Right lobe of liver (tissue), 4 donors: ENCODE measurements around the gene POLA2.

Experiments
- POLR2A ChIP-seq: fragments of 450-650 bp; IDR thresholded peaks from one replicate; pipeline ENCODE4 v1.6.1; 2017; ENCODE audit warnings: antibody characterized with exemption, mild to moderate bottlenecking
- TF ChIP-seq, protein P1 (sequence below), 4 donors: fragments of 200-600 bp in 3 of 4; fragments of 450-650 bp in 1 of 4; IDR thresholded peaks; one replicate each; pipeline versions ENCODE4 v1.5.1 to v1.8.0; 2016 to 2022; ENCODE audit warnings: antibody characterized with exemption in 4 of 4, mild to moderate bottlenecking in 2 of 4
- donor health status: DM: no; HTN: no; CAD: no.
- donor health status: DM: no; HTN: no; CAD: no.
- donor health status: DM: no; HTN: yes; CAD: no.

DNA sequence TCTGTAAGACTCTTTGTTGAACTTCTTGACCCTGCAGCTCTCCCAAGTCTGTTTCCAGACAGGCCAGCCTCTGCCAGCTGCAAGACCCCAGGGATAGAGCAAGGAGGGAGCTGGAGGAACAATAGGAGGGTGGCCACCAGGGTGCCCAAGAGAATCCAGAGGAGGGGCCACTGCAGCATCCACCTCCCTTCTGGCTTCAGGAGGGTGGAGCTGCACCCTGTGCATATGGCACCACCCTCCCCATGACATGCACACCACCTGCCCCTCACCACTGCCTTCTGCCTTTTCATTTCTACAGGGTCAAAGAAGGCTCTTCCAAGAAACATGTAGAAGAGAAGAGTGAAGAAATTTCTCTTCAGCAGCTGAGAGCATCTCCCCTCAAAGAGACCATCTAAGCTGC lies 20.1 kb upstream of the POLA2 start:
- TF ChIP-seq, protein P1, sequence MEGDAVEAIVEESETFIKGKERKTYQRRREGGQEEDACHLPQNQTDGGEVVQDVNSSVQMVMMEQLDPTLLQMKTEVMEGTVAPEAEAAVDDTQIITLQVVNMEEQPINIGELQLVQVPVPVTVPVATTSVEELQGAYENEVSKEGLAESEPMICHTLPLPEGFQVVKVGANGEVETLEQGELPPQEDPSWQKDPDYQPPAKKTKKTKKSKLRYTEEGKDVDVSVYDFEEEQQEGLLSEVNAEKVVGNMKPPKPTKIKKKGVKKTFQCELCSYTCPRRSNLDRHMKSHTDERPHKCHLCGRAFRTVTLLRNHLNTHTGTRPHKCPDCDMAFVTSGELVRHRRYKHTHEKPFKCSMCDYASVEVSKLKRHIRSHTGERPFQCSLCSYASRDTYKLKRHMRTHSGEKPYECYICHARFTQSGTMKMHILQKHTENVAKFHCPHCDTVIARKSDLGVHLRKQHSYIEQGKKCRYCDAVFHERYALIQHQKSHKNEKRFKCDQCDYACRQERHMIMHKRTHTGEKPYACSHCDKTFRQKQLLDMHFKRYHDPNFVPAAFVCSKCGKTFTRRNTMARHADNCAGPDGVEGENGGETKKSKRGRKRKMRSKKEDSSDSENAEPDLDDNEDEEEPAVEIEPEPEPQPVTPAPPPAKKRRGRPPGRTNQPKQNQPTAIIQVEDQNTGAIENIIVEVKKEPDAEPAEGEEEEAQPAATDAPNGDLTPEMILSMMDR (IDR thresholded peaks at IDR 0.05): no peak
- TF ChIP-seq POLR2A: no peak
